ENCODE results near the gene PTPRR.

The PTPRR gene

DNA sequence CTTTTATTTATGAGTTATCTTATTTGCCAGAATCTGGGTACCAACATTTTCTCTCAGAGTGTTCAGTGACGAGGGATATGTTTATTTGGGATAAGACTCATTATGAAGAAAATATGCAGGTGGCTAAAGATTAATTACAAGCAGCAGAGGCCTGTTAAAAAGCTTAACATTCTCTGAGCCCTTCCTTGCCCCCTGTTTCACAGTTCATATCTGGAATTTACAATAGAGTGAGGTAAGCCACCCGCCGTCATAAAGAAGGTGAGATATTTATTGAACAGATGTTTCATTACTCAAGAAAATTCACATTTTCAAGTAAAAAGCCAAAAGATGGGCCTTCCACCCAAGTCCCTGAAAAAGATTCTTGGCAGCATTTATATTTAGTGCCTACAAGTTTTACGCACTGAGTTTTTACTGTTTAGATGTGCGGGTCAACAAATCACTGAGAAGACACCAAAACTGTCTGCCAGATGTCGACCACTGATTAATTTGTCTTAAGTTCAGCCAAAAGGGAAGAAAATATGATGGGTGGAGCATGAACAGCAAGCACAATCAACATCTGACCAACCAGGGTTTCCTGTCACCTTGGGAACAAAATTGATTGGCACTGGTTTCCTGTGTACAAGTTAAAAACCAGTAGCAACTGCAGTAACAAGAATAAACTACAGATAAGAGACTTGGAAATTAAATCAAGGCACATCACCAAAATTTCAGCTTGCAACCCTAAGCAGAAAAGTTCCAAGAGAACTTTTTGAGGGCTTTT lies 197.8 kb downstream of the PTPRR start:
- H3K9me3 ChIP-seq (ENCODE audit: control insufficient read depth, insufficient read depth, low read length) = no peaks in the 10 kb centered on the region
- no peaks in the 10 kb centered on the region for H3K27me3 ChIP-seq (ENCODE audit: control insufficient read depth, insufficient read depth, low read length)
- H3K4me1 ChIP-seq (ENCODE audit: control insufficient read depth, insufficient read depth, low read length) = peaks cover 24% of the 10 kb centered on the region
- H3K4me3 ChIP-seq (ENCODE audit: low read depth, low read length) = no peak overlapping the region
- peak overlapping the region; percentile 58 for H3K27ac ChIP-seq (ENCODE audit: low read depth, low read length)
- no peak overlapping the region for H3K9ac ChIP-seq (ENCODE audit: low read depth, low read length)
- H3K36me3 ChIP-seq (ENCODE audit: control insufficient read depth, insufficient read depth, low read length) = no peaks in the 10 kb centered on the region

DNA sequence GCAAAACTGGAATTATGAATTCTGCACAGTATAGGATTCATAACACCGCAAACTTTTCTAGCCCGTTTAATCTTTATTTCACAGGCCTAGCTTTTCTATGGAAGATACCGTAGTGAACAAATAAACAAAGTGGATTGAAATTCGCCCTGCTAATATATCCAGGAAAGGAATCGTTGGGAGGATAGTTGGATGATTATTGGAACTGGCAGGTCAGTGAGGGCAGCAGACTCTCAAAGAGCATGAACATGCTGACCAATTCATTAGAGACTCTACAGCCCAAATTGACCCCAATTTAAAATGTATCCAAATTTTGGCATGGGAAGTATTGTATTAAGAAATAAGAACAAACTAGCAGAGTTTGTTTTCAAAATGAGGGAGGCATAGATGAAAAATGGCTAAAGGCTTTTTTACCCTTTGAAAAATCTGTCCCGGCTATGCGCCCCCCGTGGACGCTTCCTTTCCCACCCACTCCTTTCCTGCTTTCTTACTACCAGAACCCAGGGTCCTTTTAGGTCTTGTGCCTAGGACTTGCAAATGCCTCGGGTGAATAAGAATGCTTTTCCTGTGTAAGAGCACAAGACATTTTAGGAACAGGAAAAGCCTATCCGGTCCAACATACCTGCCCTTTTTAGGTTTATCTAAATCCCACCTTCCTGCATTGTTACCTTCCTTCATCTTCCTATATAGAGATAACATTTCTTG lies 198.7 kb downstream of the PTPRR start:
- Histone ChIP-seq H3K27ac (ENCODE audit: low read depth, low read length) (peak overlapping the region; percentile 58), H3K36me3 (ENCODE audit: control insufficient read depth, insufficient read depth, low read length) (no peaks in the 10 kb centered on the region), H3K27me3 (ENCODE audit: control insufficient read depth, insufficient read depth, low read length) (no peaks in the 10 kb centered on the region), H3K9me3 (ENCODE audit: control insufficient read depth, insufficient read depth, low read length) (no peaks in the 10 kb centered on the region), H3K9ac (ENCODE audit: low read depth, low read length) (no peak overlapping the region), H3K4me3 (ENCODE audit: low read depth, low read length) (no peak overlapping the region), H3K4me1 (ENCODE audit: control insufficient read depth, insufficient read depth, low read length) (peaks cover 24% of the 10 kb centered on the region)

DNA sequence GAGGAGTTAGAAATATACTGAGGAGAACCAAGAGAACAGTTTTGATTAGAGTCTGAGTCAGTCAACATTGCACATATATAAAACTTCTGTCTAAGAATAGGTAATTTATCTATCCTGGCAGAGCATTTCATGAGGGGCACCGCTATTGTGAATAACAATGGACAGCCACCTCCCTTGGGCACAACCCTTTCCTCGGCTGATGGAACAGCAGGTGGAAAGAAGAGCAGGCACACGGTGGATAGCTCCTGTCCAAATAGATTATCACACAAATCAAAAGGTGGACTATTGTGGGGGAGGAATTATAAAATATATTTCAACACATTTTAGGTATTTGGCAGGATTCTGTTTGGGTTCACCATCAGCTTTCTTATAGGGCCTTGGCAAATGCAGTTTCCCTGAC lies 199.3 kb downstream of the PTPRR start:
- no peak overlapping the region for H3K9ac ChIP-seq (ENCODE audit: low read depth, low read length)
- H3K4me3 ChIP-seq (ENCODE audit: low read depth, low read length) = no peak overlapping the region
- peak overlapping the region; percentile 50 for H3K27ac ChIP-seq (ENCODE audit: low read depth, low read length)
- no peaks in the 10 kb centered on the region for H3K36me3 ChIP-seq (ENCODE audit: control insufficient read depth, insufficient read depth, low read length)
- H3K9me3 ChIP-seq (ENCODE audit: control insufficient read depth, insufficient read depth, low read length) = no peaks in the 10 kb centered on the region
- H3K27me3 ChIP-seq (ENCODE audit: control insufficient read depth, insufficient read depth, low read length) = no peaks in the 10 kb centered on the region
- H3K4me1 ChIP-seq (ENCODE audit: control insufficient read depth, insufficient read depth, low read length) = peaks cover 24% of the 10 kb centered on the region

DNA sequence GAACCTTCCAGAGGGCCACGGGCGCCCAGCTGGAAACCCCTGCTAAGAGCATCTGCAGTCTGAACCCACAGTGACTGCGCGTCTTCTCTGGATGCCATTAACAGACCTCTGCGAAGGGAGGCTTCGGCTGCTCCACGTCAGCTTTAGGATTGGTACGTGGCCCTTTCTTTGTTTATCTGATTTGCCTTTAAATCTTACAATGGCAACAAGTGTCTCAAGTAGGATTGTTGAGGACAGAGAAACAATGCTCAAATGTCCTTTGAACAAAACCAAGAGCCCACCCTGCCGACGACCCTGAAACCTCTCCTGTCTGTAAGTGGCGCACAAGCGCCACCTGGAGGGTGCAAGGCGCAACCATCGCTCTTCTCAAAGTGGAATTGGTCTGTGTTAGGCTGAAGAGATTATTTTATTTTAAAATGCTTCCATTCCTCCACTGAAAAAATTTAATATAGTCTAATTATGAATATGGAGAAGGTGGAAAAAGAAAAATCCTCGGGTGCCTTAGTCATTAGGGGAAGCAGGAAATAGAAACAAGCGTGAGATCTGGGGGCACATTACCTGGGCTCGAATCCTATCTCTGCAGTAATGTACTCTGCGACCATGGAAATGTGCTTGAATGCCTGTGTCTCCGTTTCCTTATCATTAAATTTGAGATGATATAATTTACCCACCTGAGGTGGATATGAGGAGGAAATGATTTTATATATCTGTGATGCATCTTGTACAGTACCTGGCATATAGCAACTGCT lies 200.7 kb downstream of the PTPRR start:
- Histone ChIP-seq H3K27ac (ENCODE audit: low read depth, low read length) (no peak overlapping the region), H3K9ac (ENCODE audit: low read depth, low read length) (no peak overlapping the region), H3K4me3 (ENCODE audit: low read depth, low read length) (no peak overlapping the region)

DNA sequence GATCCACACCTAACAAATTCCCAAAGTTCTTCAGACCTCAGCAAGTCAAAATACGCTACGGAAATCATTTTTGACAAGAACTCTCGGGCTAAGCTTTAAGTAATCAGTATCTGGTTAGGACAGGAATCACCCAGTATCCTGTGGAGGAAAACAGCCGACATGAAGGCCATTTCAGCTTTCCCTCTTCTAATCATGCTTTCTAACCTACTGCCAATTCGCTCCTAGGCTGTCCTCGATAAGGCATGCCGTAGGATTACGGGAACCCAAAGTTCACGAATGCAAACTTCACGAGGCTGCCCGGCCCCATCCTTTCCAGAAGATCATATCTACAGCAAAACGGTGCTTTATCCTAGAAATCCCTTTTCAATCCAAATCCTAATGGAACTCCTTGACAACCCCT lies 201.5 kb downstream of the PTPRR start:
- Histone ChIP-seq H3K4me1 (ENCODE audit: control insufficient read depth, insufficient read depth, low read length) (peaks cover 24% of the 10 kb centered on the region), H3K36me3 (ENCODE audit: control insufficient read depth, insufficient read depth, low read length) (no peaks in the 10 kb centered on the region), H3K4me3 (ENCODE audit: low read depth, low read length) (no peak overlapping the region), H3K27me3 (ENCODE audit: control insufficient read depth, insufficient read depth, low read length) (no peaks in the 10 kb centered on the region), H3K9ac (ENCODE audit: low read depth, low read length) (no peak overlapping the region), H3K9me3 (ENCODE audit: control insufficient read depth, insufficient read depth, low read length) (no peaks in the 10 kb centered on the region), H3K27ac (ENCODE audit: low read depth, low read length) (no peak overlapping the region)

More for the DNA sequence above, 200.7 kb downstream of the PTPRR start:
- H3K9me3 ChIP-seq (ENCODE audit: control insufficient read depth, insufficient read depth, low read length) = no peaks in the 10 kb centered on the region
- H3K27me3 ChIP-seq (ENCODE audit: control insufficient read depth, insufficient read depth, low read length) = no peaks in the 10 kb centered on the region
- H3K4me1 ChIP-seq (ENCODE audit: control insufficient read depth, insufficient read depth, low read length) = peaks cover 24% of the 10 kb centered on the region
- no peaks in the 10 kb centered on the region for H3K36me3 ChIP-seq (ENCODE audit: control insufficient read depth, insufficient read depth, low read length)

DNA sequence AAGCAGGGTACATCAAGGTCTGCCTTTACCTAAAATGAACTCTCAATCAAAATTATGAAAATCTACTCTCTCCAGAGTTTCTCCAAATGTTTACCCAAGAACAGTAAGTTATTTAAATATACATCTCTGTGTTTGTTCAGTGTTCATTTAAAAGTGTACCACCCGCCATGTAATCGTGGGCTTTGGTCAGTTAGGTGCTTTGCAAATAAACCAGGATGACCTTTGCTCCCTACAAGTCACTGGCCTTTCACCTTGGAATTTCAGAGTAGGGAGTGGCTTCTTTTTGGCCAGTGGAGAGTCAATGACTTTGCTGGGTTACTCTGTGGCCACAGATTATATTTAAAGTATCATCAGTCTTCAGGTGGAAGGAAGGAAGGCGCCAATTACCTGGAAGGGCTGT lies 208.7 kb downstream of the PTPRR start:
- no peaks in the 10 kb centered on the region for H3K36me3 ChIP-seq (ENCODE audit: control insufficient read depth, insufficient read depth, low read length)
- H3K4me1 ChIP-seq (ENCODE audit: control insufficient read depth, insufficient read depth, low read length) = no peaks in the 10 kb centered on the region; the same call in 1 of the 2 replicates
- H3K9me3 ChIP-seq (ENCODE audit: control insufficient read depth, insufficient read depth, low read length) = no peaks in the 10 kb centered on the region
- H3K4me3 ChIP-seq (ENCODE audit: low read depth, low read length) = no peak overlapping the region
- no peak overlapping the region for H3K27ac ChIP-seq (ENCODE audit: low read depth, low read length)
- H3K9ac ChIP-seq (ENCODE audit: low read depth, low read length) = no peak overlapping the region
- H3K27me3 ChIP-seq (ENCODE audit: control insufficient read depth, insufficient read depth, low read length) = no peaks in the 10 kb centered on the region

DNA sequence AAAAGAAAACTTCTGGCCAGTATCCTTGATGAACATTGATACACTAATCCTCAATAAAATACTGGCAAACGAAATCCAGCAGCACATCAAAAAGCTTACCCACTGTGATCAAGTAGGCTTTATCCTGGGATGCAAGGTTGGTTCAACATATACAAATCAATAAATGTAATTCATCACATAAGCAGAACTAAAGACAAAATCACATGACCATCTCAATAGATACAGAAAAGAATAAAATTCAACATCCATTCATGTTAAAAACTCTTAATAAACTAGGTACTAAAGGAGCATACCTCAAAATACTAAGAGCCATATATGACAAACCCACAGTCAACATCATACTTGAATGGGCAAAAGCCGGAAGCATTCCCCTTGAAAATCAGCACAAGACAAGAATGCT lies 211.5 kb downstream of the PTPRR start:
- peaks cover 4% of the 10 kb centered on the region; the same call in 1 of the 2 replicates for H3K4me1 ChIP-seq (ENCODE audit: control insufficient read depth, insufficient read depth, low read length)
- no peaks in the 10 kb centered on the region for H3K27me3 ChIP-seq (ENCODE audit: control insufficient read depth, insufficient read depth, low read length)
- no peaks in the 10 kb centered on the region for H3K9me3 ChIP-seq (ENCODE audit: control insufficient read depth, insufficient read depth, low read length)
- H3K9ac ChIP-seq (ENCODE audit: low read depth, low read length) = no peak overlapping the region
- H3K27ac ChIP-seq (ENCODE audit: low read depth, low read length) = no peak overlapping the region
- no peak overlapping the region for H3K4me3 ChIP-seq (ENCODE audit: low read depth, low read length)
- H3K36me3 ChIP-seq (ENCODE audit: control insufficient read depth, insufficient read depth, low read length) = no peaks in the 10 kb centered on the region

DNA sequence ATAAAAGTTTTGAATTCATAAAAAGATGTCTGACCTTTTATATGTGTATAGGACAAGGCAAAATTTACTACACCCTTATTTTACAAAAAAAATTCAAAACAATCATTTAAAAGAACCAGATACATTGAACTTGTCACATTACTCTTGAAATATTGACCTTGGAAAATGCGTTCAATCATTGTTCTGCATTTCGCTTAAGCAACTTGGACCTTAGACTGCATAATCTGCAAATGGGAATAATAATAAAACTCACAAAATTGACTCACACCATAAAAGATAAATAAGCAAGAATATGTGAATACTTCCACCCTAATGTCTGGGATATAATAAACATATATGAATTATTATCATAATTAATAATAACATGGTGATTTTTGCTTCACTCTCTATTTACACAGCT lies 213.9 kb downstream of the PTPRR start:
- Histone ChIP-seq H3K9me3 (ENCODE audit: control insufficient read depth, insufficient read depth, low read length) (no peaks in the 10 kb centered on the region), H3K4me3 (ENCODE audit: low read depth, low read length) (no peak overlapping the region), H3K9ac (ENCODE audit: low read depth, low read length) (no peak overlapping the region), H3K36me3 (ENCODE audit: control insufficient read depth, insufficient read depth, low read length) (no peaks in the 10 kb centered on the region), H3K4me1 (ENCODE audit: control insufficient read depth, insufficient read depth, low read length) (peaks cover 4% of the 10 kb centered on the region; the same call in 1 of the 2 replicates), H3K27ac (ENCODE audit: low read depth, low read length) (no peak overlapping the region), H3K27me3 (ENCODE audit: control insufficient read depth, insufficient read depth, low read length) (no peaks in the 10 kb centered on the region)

DNA sequence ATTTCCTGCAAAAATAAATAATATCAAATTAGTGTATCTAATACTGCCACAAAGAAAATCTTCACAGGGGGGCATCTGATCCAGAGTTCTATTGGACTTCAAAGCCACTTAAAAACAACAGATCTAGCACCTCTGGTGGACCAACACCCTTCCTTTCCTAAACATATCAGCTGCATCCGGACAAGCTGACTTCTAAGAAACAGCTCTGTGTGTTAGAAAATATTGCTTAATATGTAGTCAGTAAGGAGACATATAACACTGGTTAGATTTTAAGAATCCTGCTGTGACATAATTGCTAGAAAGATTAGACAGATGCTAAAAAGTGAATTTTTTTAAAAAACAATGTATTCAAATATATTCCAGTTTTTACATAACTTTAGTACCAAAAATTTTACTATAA lies 222.2 kb downstream of the PTPRR start:
- Histone ChIP-seq H3K9ac (ENCODE audit: low read depth, low read length) (no peak overlapping the region), H3K4me3 (ENCODE audit: low read depth, low read length) (no peak overlapping the region), H3K9me3 (ENCODE audit: control insufficient read depth, insufficient read depth, low read length) (no peaks in the 10 kb centered on the region), H3K4me1 (ENCODE audit: control insufficient read depth, insufficient read depth, low read length) (no peaks in the 10 kb centered on the region), H3K27me3 (ENCODE audit: control insufficient read depth, insufficient read depth, low read length) (no peaks in the 10 kb centered on the region), H3K27ac (ENCODE audit: low read depth, low read length) (no peak overlapping the region), H3K36me3 (ENCODE audit: control insufficient read depth, insufficient read depth, low read length) (no peaks in the 10 kb centered on the region)

DNA sequence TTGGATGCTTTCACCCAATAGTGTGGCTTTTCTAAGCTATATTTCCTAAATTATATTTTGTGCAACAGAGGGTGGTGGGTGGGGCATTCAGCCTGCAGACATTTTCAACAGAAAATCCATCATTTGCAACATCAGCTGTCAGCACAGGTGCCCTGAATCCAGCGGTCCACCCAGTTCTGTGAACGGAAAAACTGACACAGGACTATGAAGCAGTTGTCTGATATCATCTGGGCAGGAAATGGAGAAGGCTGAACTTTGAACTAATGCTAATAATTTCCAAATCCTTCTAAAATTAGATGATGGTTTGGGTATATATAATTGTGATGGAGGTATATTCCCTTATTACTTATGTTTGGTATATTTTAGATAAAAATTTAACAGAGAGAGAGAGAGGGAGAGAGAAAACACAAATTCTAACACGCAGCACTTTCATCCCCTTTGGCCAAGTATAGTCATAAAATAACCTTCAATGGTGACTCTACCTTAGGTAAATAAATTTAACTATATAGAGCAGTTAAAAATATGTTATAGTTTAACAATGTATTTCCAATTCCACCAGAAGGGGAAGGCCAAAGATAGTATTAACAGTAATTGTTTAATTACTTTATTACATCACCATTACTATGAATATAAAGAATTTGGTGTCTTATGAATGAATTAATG lies 225.0 kb downstream of the PTPRR start:
- Histone ChIP-seq H3K27me3 (ENCODE audit: control insufficient read depth, insufficient read depth, low read length) (no peaks in the 10 kb centered on the region), H3K9me3 (ENCODE audit: control insufficient read depth, insufficient read depth, low read length) (no peaks in the 10 kb centered on the region), H3K9ac (ENCODE audit: low read depth, low read length) (no peak overlapping the region), H3K4me1 (ENCODE audit: control insufficient read depth, insufficient read depth, low read length) (peaks cover 2% of the 10 kb centered on the region; the same call in 1 of the 2 replicates), H3K27ac (ENCODE audit: low read depth, low read length) (no peak overlapping the region), H3K36me3 (ENCODE audit: control insufficient read depth, insufficient read depth, low read length) (no peaks in the 10 kb centered on the region), H3K4me3 (ENCODE audit: low read depth, low read length) (no peak overlapping the region)

Measured in HUES48 (cell line).